ENCODE data around the gene KCNA2.

The KCNA2 gene

DNA sequence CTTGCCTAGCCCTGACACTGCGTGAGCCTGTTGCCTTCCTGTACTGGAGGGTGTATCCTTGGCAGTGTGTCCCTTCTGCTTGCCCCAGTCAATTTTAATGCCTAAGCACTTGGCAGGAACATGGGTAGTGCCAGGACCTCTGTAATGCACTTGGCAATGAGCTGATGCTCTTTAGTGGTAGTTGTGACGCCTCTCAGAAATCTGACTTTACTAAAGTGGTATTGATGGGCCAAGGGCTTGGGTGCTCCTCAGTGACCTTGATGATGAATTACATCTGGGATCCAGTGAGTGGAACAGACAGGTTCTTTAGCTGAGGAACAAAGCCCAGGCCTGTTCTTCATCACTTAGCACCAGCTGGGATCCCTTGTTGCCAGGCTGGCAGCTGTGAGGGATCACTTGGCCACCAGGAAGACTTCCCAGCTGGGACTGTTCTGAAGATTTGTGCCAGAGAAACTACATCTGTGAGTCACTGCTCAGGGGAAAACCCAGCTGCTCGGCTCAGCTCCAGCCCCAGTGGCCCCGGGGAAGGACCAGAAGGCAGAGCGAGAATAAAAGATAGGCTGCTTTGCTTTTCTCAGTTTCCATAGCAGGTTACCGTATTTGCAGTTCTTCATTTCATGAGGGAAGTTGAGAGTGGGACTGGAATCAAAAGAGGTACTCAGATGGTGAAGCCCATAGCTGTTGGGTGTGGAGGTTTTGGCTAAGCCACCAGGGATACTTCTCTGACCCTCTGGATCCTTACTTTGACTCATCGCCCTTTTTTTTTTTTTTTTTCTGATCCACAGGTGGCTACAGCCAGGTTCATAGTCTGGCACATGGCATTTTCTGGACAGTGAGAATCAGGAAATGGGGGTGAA is 28.5 kb upstream of the KCNA2 start:
- Histone ChIP-seq H3K27me3 (ENCODE audit: control insufficient read depth, insufficient read depth, low read length) (no peaks in the 10 kb centered on the region), H3K9me3 (ENCODE audit: control insufficient read depth, low read length) (no peaks in the 10 kb centered on the region), H3K27ac (no peak overlapping the region), H2AFZ (no peak overlapping the region), H3K79me2 (no peaks in the 10 kb centered on the region), H3K36me3 (ENCODE audit: control insufficient read depth, insufficient read depth, low read length) (no peaks in the 10 kb centered on the region), H3K4me1 (no peaks in the 10 kb centered on the region), H3K9ac (no peak overlapping the region), H3K4me3 (ENCODE audit: low read depth, low read length) (no peak overlapping the region), H3K4me2 (ENCODE audit: low read length) (no peak overlapping the region)
- TF ChIP-seq, protein P1, sequence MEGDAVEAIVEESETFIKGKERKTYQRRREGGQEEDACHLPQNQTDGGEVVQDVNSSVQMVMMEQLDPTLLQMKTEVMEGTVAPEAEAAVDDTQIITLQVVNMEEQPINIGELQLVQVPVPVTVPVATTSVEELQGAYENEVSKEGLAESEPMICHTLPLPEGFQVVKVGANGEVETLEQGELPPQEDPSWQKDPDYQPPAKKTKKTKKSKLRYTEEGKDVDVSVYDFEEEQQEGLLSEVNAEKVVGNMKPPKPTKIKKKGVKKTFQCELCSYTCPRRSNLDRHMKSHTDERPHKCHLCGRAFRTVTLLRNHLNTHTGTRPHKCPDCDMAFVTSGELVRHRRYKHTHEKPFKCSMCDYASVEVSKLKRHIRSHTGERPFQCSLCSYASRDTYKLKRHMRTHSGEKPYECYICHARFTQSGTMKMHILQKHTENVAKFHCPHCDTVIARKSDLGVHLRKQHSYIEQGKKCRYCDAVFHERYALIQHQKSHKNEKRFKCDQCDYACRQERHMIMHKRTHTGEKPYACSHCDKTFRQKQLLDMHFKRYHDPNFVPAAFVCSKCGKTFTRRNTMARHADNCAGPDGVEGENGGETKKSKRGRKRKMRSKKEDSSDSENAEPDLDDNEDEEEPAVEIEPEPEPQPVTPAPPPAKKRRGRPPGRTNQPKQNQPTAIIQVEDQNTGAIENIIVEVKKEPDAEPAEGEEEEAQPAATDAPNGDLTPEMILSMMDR (IDR thresholded peaks at IDR 0.05), result no peak

DNA sequence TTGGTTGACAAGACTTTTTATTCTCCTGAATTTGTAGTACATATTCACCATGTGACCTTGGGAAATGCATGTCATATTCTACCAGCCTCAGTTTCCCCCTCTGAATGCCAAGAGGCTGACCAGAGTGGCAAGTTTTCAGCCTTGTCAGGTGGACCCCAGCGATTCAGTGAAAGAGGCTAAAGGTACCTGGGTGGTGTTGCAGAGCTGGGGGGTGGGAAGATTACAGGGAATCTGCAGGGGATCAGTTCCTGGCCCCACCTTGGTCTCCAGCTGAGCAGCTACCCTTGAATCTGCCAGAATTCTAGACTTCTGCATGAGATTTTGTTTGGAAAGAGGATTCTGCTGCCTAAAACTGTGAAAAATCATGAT is 27.9 kb upstream of the KCNA2 start:
- H3K4me2 ChIP-seq (ENCODE audit: low read length), result no peak overlapping the region
- no peak overlapping the region for H2AFZ ChIP-seq
- no peak overlapping the region for H3K9ac ChIP-seq
- H3K9me3 ChIP-seq (ENCODE audit: control insufficient read depth, low read length), result no peaks in the 10 kb centered on the region
- no peaks in the 10 kb centered on the region for H3K4me1 ChIP-seq
- H3K36me3 ChIP-seq (ENCODE audit: control insufficient read depth, insufficient read depth, low read length), result no peaks in the 10 kb centered on the region
- no peaks in the 10 kb centered on the region for H3K27me3 ChIP-seq (ENCODE audit: control insufficient read depth, insufficient read depth, low read length)
- H3K79me2 ChIP-seq, result no peaks in the 10 kb centered on the region
- TF ChIP-seq, protein P1 (IDR thresholded peaks at IDR 0.05), result no peak
- H3K4me3 ChIP-seq (ENCODE audit: low read depth, low read length), result no peak overlapping the region
- no peak overlapping the region for H3K27ac ChIP-seq

DNA sequence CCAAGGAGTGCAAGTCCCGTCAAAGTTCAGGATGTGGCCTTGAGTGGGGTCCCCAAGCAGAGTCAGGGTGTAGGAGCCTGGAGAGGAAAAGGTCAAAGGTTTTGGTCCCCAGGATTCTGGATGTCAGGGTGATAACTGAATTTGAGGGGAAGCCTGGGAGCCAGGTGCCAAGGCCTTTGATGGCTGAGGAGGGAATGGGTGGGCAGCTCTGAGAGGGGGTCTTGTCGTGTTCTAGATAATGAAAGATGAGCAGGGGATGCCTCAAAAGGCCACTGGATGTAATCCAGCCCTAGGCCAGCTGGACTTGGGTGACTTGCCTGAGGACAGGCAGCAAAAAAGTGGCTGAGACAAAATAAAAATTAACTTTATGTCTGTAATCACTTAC is 27.5 kb upstream of the KCNA2 start:
- Histone ChIP-seq H3K27ac (no peak overlapping the region), H3K4me2 (ENCODE audit: low read length) (no peak overlapping the region), H3K4me3 (ENCODE audit: low read depth, low read length) (no peak overlapping the region), H3K27me3 (ENCODE audit: control insufficient read depth, insufficient read depth, low read length) (no peaks in the 10 kb centered on the region), H2AFZ (no peak overlapping the region), H3K4me1 (no peaks in the 10 kb centered on the region), H3K36me3 (ENCODE audit: control insufficient read depth, insufficient read depth, low read length) (no peaks in the 10 kb centered on the region), H3K9ac (no peak overlapping the region), H3K9me3 (ENCODE audit: control insufficient read depth, low read length) (no peaks in the 10 kb centered on the region), H3K79me2 (no peaks in the 10 kb centered on the region)
- TF ChIP-seq, protein P1 (IDR thresholded peaks at IDR 0.05), result no peak

DNA sequence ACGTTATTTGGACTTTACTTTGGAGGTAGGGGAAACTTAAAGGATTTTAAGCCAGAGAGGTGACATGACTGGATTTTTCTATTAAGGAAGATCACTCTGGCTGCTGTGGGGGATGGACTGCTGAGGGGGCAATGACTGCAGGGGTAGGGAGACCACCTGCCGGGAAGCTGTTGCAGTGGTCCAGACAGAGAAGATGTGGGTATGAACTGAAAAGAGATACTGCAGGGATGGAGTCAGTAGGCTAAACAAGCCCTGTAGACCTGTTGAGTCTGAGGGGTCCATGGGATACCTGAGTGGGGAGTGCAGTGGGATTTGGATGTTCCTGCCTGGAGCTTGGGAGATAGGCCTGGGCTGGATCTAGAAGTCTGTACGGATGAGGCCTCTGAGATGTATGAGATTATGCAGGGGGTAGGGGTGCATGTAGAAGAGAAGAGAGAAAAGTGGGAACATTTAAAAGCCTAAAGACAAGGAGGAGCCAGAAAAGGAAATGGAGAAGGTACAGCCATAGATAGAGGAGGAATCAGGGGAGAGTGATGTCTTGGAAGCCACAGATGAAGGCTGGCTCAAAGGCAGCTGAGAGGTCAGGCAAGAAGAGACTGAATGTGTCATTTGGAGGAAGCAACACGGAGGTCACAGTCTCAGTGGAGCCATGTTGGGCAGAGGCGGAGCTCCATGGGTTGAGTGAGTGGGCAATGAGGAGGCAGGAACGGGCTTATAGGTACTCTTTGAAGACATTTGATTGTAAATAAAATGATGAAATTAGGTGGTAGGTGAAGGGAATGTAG is 25.9 kb upstream of the KCNA2 start:
- no peaks in the 10 kb centered on the region for H3K36me3 ChIP-seq (ENCODE audit: control insufficient read depth, insufficient read depth, low read length)
- no peaks in the 10 kb centered on the region for H3K9me3 ChIP-seq (ENCODE audit: control insufficient read depth, low read length)
- H3K4me1 ChIP-seq, result no peaks in the 10 kb centered on the region
- no peaks in the 10 kb centered on the region for H3K27me3 ChIP-seq (ENCODE audit: control insufficient read depth, insufficient read depth, low read length)
- H2AFZ ChIP-seq, result no peak overlapping the region
- H3K27ac ChIP-seq, result no peak overlapping the region
- TF ChIP-seq, protein P1 (IDR thresholded peaks at IDR 0.05), result no peak
- H3K4me3 ChIP-seq (ENCODE audit: low read depth, low read length), result no peak overlapping the region
- no peak overlapping the region for H3K4me2 ChIP-seq (ENCODE audit: low read length)
- no peaks in the 10 kb centered on the region for H3K79me2 ChIP-seq
- H3K9ac ChIP-seq, result no peak overlapping the region
